Central memory CD8-positive, alpha-beta T cell (primary cell): ENCODE results near the gene PEAK3.

Experiments used
- ATAC-seq: fragments of 150-1000 bp; cut with Tn5 transposase; replicated peaks from 2 replicates; pipeline ENCODE4 v1.10.0; 2022; ENCODE audit warnings: mild to moderate bottlenecking, moderate FRiP score, moderate number of reproducible peaks; ENCODE audit not compliant: poor library complexity, severe bottlenecking; ENCODE audit errors: extremely low read depth
- DNase-seq, 2 donors: peaks; one replicate each; pipeline ENCODE4 v3.0.0; 2021; ENCODE audit warnings: low spot score in 2 of 2
- H3K27ac Mint-ChIP-seq: one replicate; pipeline ENCODE4 v1.8.0; 2022; ENCODE audit warnings: low read depth, mild to moderate bottlenecking, moderate library complexity, mixed read lengths
- H3K27me3 Mint-ChIP-seq: one replicate; pipeline ENCODE4 v1.8.0; 2022; ENCODE audit warnings: mixed read lengths
- H3K36me3 Mint-ChIP-seq: one replicate; pipeline ENCODE4 v1.8.0; 2022; ENCODE audit warnings: mild to moderate bottlenecking, moderate library complexity, mixed read lengths; ENCODE audit not compliant: insufficient read depth
- H3K4me1 Mint-ChIP-seq: one replicate; pipeline ENCODE4 v1.8.0; 2022; ENCODE audit warnings: mixed read lengths
- H3K4me3 Mint-ChIP-seq: one replicate; pipeline ENCODE4 v1.8.0; 2022; ENCODE audit warnings: mild to moderate bottlenecking, moderate library complexity, mixed read lengths
- H3K9me3 Mint-ChIP-seq: one replicate; pipeline ENCODE4 v1.8.0; 2022; ENCODE audit warnings: mixed read lengths

Gene PEAK3

GRCh38 chr19:2280633-2281264 lies 1.2 kb downstream of the PEAK3 start:
- no peak for DNase-seq
- Mint-ChIP-seq H3K9me3 (no peaks in the 10 kb centered on the region), H3K36me3 (peaks cover 50% of the 10 kb centered on the region), H3K4me3 (peak overlapping the region; percentile 4), H3K27me3 (no peaks in the 10 kb centered on the region), H3K27ac (no peak overlapping the region), H3K4me1 (peaks cover 8% of the 10 kb centered on the region)
- no peak for ATAC-seq

- no peaks in the 10 kb centered on the region for H3K27me3 Mint-ChIP-seq
Measured at GRCh38 chr19:2278459-2279158, 3.4 kb downstream of the PEAK3 start.

GRCh38 chr19:2277138-2277537 lies 4.8 kb downstream of the PEAK3 start:
- Mint-ChIP-seq H3K9me3 (no peaks in the 10 kb centered on the region), H3K27ac (peak overlapping the region; percentile 71), H3K4me3 (peak overlapping the region; percentile 61), H3K27me3 (no peaks in the 10 kb centered on the region), H3K36me3 (peaks cover 67% of the 10 kb centered on the region), H3K4me1 (peaks cover 25% of the 10 kb centered on the region)
- ATAC-seq = no peak
- DNase-seq = no peak

More at GRCh38 chr19:2278459-2279158, 3.4 kb downstream of the PEAK3 start:
- peak overlapping the region; percentile 89 for H3K27ac Mint-ChIP-seq
- H3K4me3 Mint-ChIP-seq = peak overlapping the region; percentile 18
- peaks cover 18% of the 10 kb centered on the region for H3K4me1 Mint-ChIP-seq
- no peaks in the 10 kb centered on the region for H3K9me3 Mint-ChIP-seq
- DNase-seq = no peak
- peaks cover 54% of the 10 kb centered on the region for H3K36me3 Mint-ChIP-seq
- no peak for ATAC-seq

GRCh38 chr19:2276429-2276986 lies 5.5 kb downstream of the PEAK3 start:
- no peak for DNase-seq
- H3K36me3 Mint-ChIP-seq = peaks cover 68% of the 10 kb centered on the region
- peak overlapping the region; percentile 41 for H3K27ac Mint-ChIP-seq
- ATAC-seq = no peak
- no peaks in the 10 kb centered on the region for H3K27me3 Mint-ChIP-seq
- H3K9me3 Mint-ChIP-seq = no peaks in the 10 kb centered on the region
- peaks cover 24% of the 10 kb centered on the region for H3K4me1 Mint-ChIP-seq
- H3K4me3 Mint-ChIP-seq = peak overlapping the region; percentile 43

GRCh38 chr19:2275588-2276428 lies 6.2 kb downstream of the PEAK3 start:
- peaks cover 28% of the 10 kb centered on the region for H3K4me1 Mint-ChIP-seq
- H3K9me3 Mint-ChIP-seq = no peaks in the 10 kb centered on the region
- peak overlapping the region; percentile 96 for H3K27ac Mint-ChIP-seq
- ATAC-seq = no peak
- no peaks in the 10 kb centered on the region for H3K27me3 Mint-ChIP-seq
- peak overlapping the region; percentile 43 for H3K4me3 Mint-ChIP-seq
- DNase-seq = no peak
- H3K36me3 Mint-ChIP-seq = peaks cover 75% of the 10 kb centered on the region

GRCh38 chr19:2274931-2275535 lies 6.9 kb downstream of the PEAK3 start:
- Mint-ChIP-seq H3K9me3 (no peaks in the 10 kb centered on the region), H3K4me3 (peak overlapping the region; percentile 92), H3K27ac (peak overlapping the region; percentile 96), H3K36me3 (peaks cover 74% of the 10 kb centered on the region), H3K4me1 (peaks cover 28% of the 10 kb centered on the region), H3K27me3 (no peaks in the 10 kb centered on the region)
- no peak for DNase-seq
- ATAC-seq = no peak

GRCh38 chr19:2274185-2274711 lies 7.7 kb downstream of the PEAK3 start:
- Mint-ChIP-seq H3K4me3 (peak overlapping the region; percentile 92), H3K4me1 (peaks cover 28% of the 10 kb centered on the region), H3K27ac (peak overlapping the region; percentile 96), H3K9me3 (no peaks in the 10 kb centered on the region), H3K27me3 (no peaks in the 10 kb centered on the region), H3K36me3 (peaks cover 79% of the 10 kb centered on the region)
- DNase-seq = no peak
- no peak for ATAC-seq

- Mint-ChIP-seq H3K4me3 (peak overlapping the region; percentile 92), H3K4me1 (peaks cover 28% of the 10 kb centered on the region), H3K27ac (peak overlapping the region; percentile 96), H3K36me3 (peaks cover 76% of the 10 kb centered on the region), H3K9me3 (no peaks in the 10 kb centered on the region), H3K27me3 (no peaks in the 10 kb centered on the region)
- peak; percentile 66 to 70 for DNase-seq
- ATAC-seq = peak; percentile 41
Measured at GRCh38 chr19:2273356-2274184, 8.4 kb downstream of the PEAK3 start.

GRCh38 chr19:2271234-2272103 lies 10.5 kb downstream of the PEAK3 start:
- Mint-ChIP-seq H3K9me3 (no peaks in the 10 kb centered on the region), H3K27ac (peak overlapping the region; percentile 96), H3K36me3 (peaks cover 61% of the 10 kb centered on the region), H3K27me3 (no peaks in the 10 kb centered on the region), H3K4me1 (peaks cover 31% of the 10 kb centered on the region), H3K4me3 (peak overlapping the region; percentile 92)
- ATAC-seq (no peak), DNase-seq (no peak)

- H3K27me3 Mint-ChIP-seq = no peaks in the 10 kb centered on the region
- peak overlapping the region; percentile 96 for H3K27ac Mint-ChIP-seq
- peaks cover 34% of the 10 kb centered on the region for H3K4me1 Mint-ChIP-seq
- DNase-seq (peak; percentile 49 to 52), ATAC-seq (no peak)
- peak overlapping the region; percentile 92 for H3K4me3 Mint-ChIP-seq
- H3K9me3 Mint-ChIP-seq = no peaks in the 10 kb centered on the region
- H3K36me3 Mint-ChIP-seq = peaks cover 59% of the 10 kb centered on the region
Measured at GRCh38 chr19:2270423-2271233, 11.3 kb downstream of the PEAK3 start.
